ENCODE data around the gene GDPD3. TPM values are rescaled to one million over a fixed set of nuclear protein-coding genes. Genes with fewer than 3 reads are reported as not detected.

Gene GDPD3
- total and polyA plus RNA-seq, 9 of the 15 experiments (the other 6 are each of a cell fraction or from before 2014, with no cell fraction given) = 0.47 to 3.9 (median 1.1) TPM

- TF ChIP-seq FOXM1 (IDR thresholded peaks at IDR 0.05; ENCODE audit: low read depth) = no peak
- no peak for TF ChIP-seq FOXM1 (CRISPR knock-in tag; IDR thresholded peaks at IDR 0.05; ENCODE audit: low read depth)
- TF ChIP-seq CHCHD3 (CRISPR knock-in tag; IDR thresholded peaks at IDR 0.05) = no peak
- TF ChIP-seq MTA1 (IDR thresholded peaks at IDR 0.05; ENCODE audit: borderline replicate concordance) = no peak
- no peak for TF ChIP-seq BRF2 (IDR thresholded peaks at IDR 0.05; ENCODE audit: borderline replicate concordance, insufficient read depth, insufficient read length)
- no peak for TF ChIP-seq RERE (CRISPR knock-in tag; IDR thresholded peaks at IDR 0.05; ENCODE audit: borderline replicate concordance)
- no peak for TF ChIP-seq BACH1 (tag; IDR thresholded peaks at IDR 0.05)
- no peak for TF ChIP-seq POLR3G (IDR thresholded peaks at IDR 0.05; ENCODE audit: extremely low read depth, insufficient read length, insufficient replicate concordance)
- no peak for TF ChIP-seq RUNX1 (IDR thresholded peaks at IDR 0.05; ENCODE audit: low read depth)
- no peak for TF ChIP-seq HES1 (IDR thresholded peaks at IDR 0.05; ENCODE audit: low read depth)
- TF ChIP-seq ZNF140 (CRISPR knock-in tag; IDR thresholded peaks at IDR 0.05) = no peak
- no peak for TF ChIP-seq WHSC1 (IDR thresholded peaks at IDR 0.05; ENCODE audit: low read length)
Measured at GRCh38 chr16:30115238-30115637, 1.9 kb upstream of the GDPD3 start (continued).

Data from K562 (cell line).